Brain microvascular endothelial cell (primary cell): Measurements from ENCODE around the gene C16orf46.

Experiments
- DNase-seq: peaks from one replicate; pipeline ENCODE4 v3.0.0-alpha.2; 2020
- H3K27ac ChIP-seq: fragments of 250-450 bp; sonication (Bioruptor Pico); 2 replicates; pipeline ENCODE4 v1.5.1; 2020; ENCODE audit warnings: mild to moderate bottlenecking, moderate library complexity
- H3K27me3 ChIP-seq: fragments of 250-450 bp; sonication (Bioruptor Pico); replicated peaks from 2 replicates; pipeline ENCODE4 v1.5.1; 2020; ENCODE audit warnings: mild to moderate bottlenecking
- H3K36me3 ChIP-seq: fragments of 250-450 bp; sonication (Bioruptor Pico); replicated peaks from 2 replicates; pipeline ENCODE4 v1.5.1; 2020; ENCODE audit warnings: mild to moderate bottlenecking
- H3K4me3 ChIP-seq: 2 replicates; pipeline ENCODE4 v1.5.1; 2011; ENCODE audit warnings: low read depth, mild to moderate bottlenecking, control low read depth, low read length, moderate library complexity
- CTCF ChIP-seq: IDR thresholded peaks from 2 replicates; pipeline ENCODE4 v1.5.1; 2011; ENCODE audit warnings: low read depth, mild to moderate bottlenecking, moderate library complexity, low read length, control low read depth, inconsistent platforms; ENCODE audit errors: missing control alignments
- in situ Hi-C: cut with HindIII; loops from 2 replicates; pipeline ENCODE4 v1.10.0; 2017; ENCODE audit warnings: low sequenced_read_pairs, low pct_ligation_motif_present

Gene C16orf46

GRCh38 chr16:81042821-81043220, 34.2 kb downstream of the C16orf46 start:
- DNase-seq: no peak
- Histone ChIP-seq H3K27ac (no peak overlapping the region), H3K4me3 (no peak overlapping the region), H3K27me3 (no peaks in the 10 kb centered on the region), H3K36me3 (peaks cover 34% of the 10 kb centered on the region)
- TF ChIP-seq CTCF: no peak
- in situ Hi-C loops: no loop called here

GRCh38 chr16:81041696-81042095, 35.3 kb downstream of the C16orf46 start:
- no peak for DNase-seq
- Histone ChIP-seq H3K36me3 (peaks cover 34% of the 10 kb centered on the region), H3K27ac (no peak overlapping the region), H3K27me3 (no peaks in the 10 kb centered on the region), H3K4me3 (no peak overlapping the region)
- in situ Hi-C loops: no loop called here
- no peak for TF ChIP-seq CTCF

- no peak for DNase-seq
- Histone ChIP-seq H3K4me3 (no peak overlapping the region), H3K27me3 (no peaks in the 10 kb centered on the region), H3K27ac (no peak overlapping the region), H3K36me3 (peaks cover 34% of the 10 kb centered on the region)
- no peak for TF ChIP-seq CTCF
- in situ Hi-C loops: no loop called here
These were observed 36.2 kb downstream of the C16orf46 start for GRCh38 chr16:81040842-81041241.

GRCh38 chr16:81040131-81040530, 36.9 kb downstream of the C16orf46 start:
- Histone ChIP-seq H3K36me3 (peaks cover 30% of the 10 kb centered on the region), H3K27ac (no peak overlapping the region), H3K4me3 (no peak overlapping the region), H3K27me3 (no peaks in the 10 kb centered on the region)
- DNase-seq: no peak
- TF ChIP-seq CTCF: no peak
- in situ Hi-C loops: no loop called here

- no peak for DNase-seq
These were observed 40.2 kb downstream of the C16orf46 start for GRCh38 chr16:81036751-81037350.

More at GRCh38 chr16:81036751-81037350, 40.2 kb downstream of the C16orf46 start:
- TF ChIP-seq CTCF: no peak
- Histone ChIP-seq H3K27ac (peak overlapping the region; percentile 32), H3K27me3 (no peaks in the 10 kb centered on the region), H3K36me3 (peaks cover 6% of the 10 kb centered on the region), H3K4me3 (peak overlapping the region; percentile 69)
- in situ Hi-C loops: no loop called here
